K562 (cell line): Measurements from ENCODE around the gene GOLPH3L. TPM values are rescaled to one million over a fixed set of nuclear protein-coding genes. Genes with fewer than 3 reads are reported as not detected.

Experiments
- ADNP ChIP-seq: fragments of 200-800 bp; sonication (Bioruptor generic); IDR thresholded peaks from 2 replicates; pipeline ENCODE4 v1.6.1; 2016; ENCODE audit warnings: missing genetic modification characterization, missing compliant biosample characterization
- FOS ChIP-seq: IDR thresholded peaks from 3 replicates; pipeline ENCODE4 v1.6.1; 2011; ENCODE audit not compliant: insufficient read length; ENCODE audit errors: extremely low read depth
- FOSL1 ChIP-seq: fragments of 200-800 bp; sonication (Bioruptor generic); conservative IDR thresholded peaks from 2 replicates; pipeline ENCODE4 v1.6.1; 2016; ENCODE audit warnings: missing genetic modification characterization, missing compliant biosample characterization
- GTF2E2 ChIP-seq: fragments of 200-800 bp; sonication (Bioruptor generic); IDR thresholded peaks from 2 replicates; pipeline ENCODE4 v1.6.1; 2016; ENCODE audit warnings: missing genetic modification characterization, missing compliant biosample characterization
- MIER1 ChIP-seq: fragments of 450-650 bp; IDR thresholded peaks from 2 replicates; pipeline ENCODE4 v1.6.1; 2016; ENCODE audit warnings: antibody characterized with exemption, mild to moderate bottlenecking, low read depth
- MYBL2 ChIP-seq, 2 experiments: fragments of 450-650 bp in 1 of 2; sonication (generic) in 1 of 2; formaldehyde crosslinking in 1 of 2; IDR thresholded peaks; 2 replicates each; pipeline versions ENCODE4 v1.6.1 to v1.8.1; 2017 to 2022; ENCODE audit warnings: borderline replicate concordance in 1 of 2, inconsistent platforms in 1 of 2, low read depth in 1 of 2, mild to moderate bottlenecking in 1 of 2, missing genetic modification reagents in 1 of 2, moderate library complexity in 1 of 2
- RAD21 ChIP-seq, 2 experiments: fragments of 250-450 bp in 1 of 2; fragments of 450-650 bp in 1 of 2; sonication (Bioruptor Pico) in 1 of 2; formaldehyde crosslinking in 1 of 2; IDR thresholded peaks in 1 of 2; conservative IDR thresholded peaks in 1 of 2; 2 replicates each; pipeline versions ENCODE4 v1.4.0 to v1.8.0; 2020 to 2022; ENCODE audit warnings: mild to moderate bottlenecking in 2 of 2, moderate library complexity in 1 of 2
- RBFOX2 ChIP-seq: fragments of 200-400 bp; formaldehyde crosslinking; IDR thresholded peaks from 2 replicates; pipeline ENCODE4 v1.6.1; 2017; ENCODE audit warnings: low read depth, mild to moderate bottlenecking, low read length, moderate library complexity
- ZFPM2 ChIP-seq: fragments of 250-450 bp; sonication (Bioruptor Pico); IDR thresholded peaks from 2 replicates; pipeline ENCODE4 v1.5.1; 2022; ENCODE audit warnings: mild to moderate bottlenecking
- ZNF175 ChIP-seq: fragments of 200-800 bp; sonication (Bioruptor generic); IDR thresholded peaks from 2 replicates; pipeline ENCODE4 v1.6.1; 2016; ENCODE audit warnings: low read depth, mild to moderate bottlenecking, missing genetic modification characterization, missing compliant biosample characterization
- ZNF23 ChIP-seq: fragments of 250-450 bp; sonication (Bioruptor Pico); IDR thresholded peaks from 2 replicates; pipeline ENCODE4 v1.4.0; 2020; ENCODE audit warnings: mild to moderate bottlenecking
- polyA plus RNA-seq, 8 experiments: library from polyadenylated mRNA; depleted of rRNA in 4 of 8; stranded (reverse) in 5 of 8; unstranded in 3 of 8; fragments of >200 nt; fragmentation: Nextera tagmentation in 2 of 8; fragmentation: Illumina TruSeq in 1 of 8; extraction: Ambion mirVana in 2 of 8; extraction: Trizol in 1 of 8; gene quantifications; 2 replicates each; pipeline versions ENCODE4 v1.2.1 to v1.2.3, GENCODE V29; 2011 to 2014; ENCODE audit warnings: inconsistent platforms in 1 of 8, missing spikeins in 1 of 8
- total RNA-seq, 7 experiments: library from RNA; depleted of rRNA in 6 of 7; stranded (reverse); fragments of >200 nt in 6 of 7; fragmentation: Illumina TruSeq in 2 of 7; extraction: Trizol in 2 of 7; gene quantifications; 2 replicates each; pipeline versions ENCODE4 v1.2.1 to v1.2.3, GENCODE V29; 2011 to 2021; ENCODE audit warnings: low replicate concordance in 1 of 7
- TF ChIP-seq, protein P1 (sequence below): sonication (generic); formaldehyde crosslinking; IDR thresholded peaks from 2 replicates; pipeline ENCODE4 v1.5.0; 2020; ENCODE audit warnings: missing genetic modification reagents

Gene GOLPH3L
- total and polyA plus RNA-seq, 9 of the 15 experiments (the other 6 are each of a cell fraction or from before 2014, with no cell fraction given): 8.1 to 42.1 (median 21.6) TPM

- no peak for TF ChIP-seq MYBL2 (IDR thresholded peaks at IDR 0.05; ENCODE audit: low read depth)
- no peak for TF ChIP-seq MYBL2 (CRISPR knock-in tag; IDR thresholded peaks at IDR 0.05; ENCODE audit: borderline replicate concordance)
- no peak for TF ChIP-seq ZNF175 (CRISPR knock-in tag)
- TF ChIP-seq MIER1: no peak
- no peak for TF ChIP-seq GTF2E2 (tag)
- no peak for TF ChIP-seq RAD21 (CRISPR knock-in tag; conservative IDR thresholded peaks at IDR 0.05 in 1 of 2, IDR thresholded peaks at IDR 0.05 in 1 of 2)
- no peak for TF ChIP-seq RBFOX2
- peak; percentile 39; the same call in 1 of the 2 replicates for TF ChIP-seq FOSL1 (tag)
- TF ChIP-seq ZNF23: no peak
- TF ChIP-seq, protein P1, sequence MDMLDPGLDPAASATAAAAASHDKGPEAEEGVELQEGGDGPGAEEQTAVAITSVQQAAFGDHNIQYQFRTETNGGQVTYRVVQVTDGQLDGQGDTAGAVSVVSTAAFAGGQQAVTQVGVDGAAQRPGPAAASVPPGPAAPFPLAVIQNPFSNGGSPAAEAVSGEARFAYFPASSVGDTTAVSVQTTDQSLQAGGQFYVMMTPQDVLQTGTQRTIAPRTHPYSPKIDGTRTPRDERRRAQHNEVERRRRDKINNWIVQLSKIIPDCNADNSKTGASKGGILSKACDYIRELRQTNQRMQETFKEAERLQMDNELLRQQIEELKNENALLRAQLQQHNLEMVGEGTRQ (CRISPR knock-in tag): no peak
- no peak for TF ChIP-seq ZFPM2 (CRISPR knock-in tag)
- 0 out of 2 replicates have a peak, but pooled peaks have one; percentile 36 for TF ChIP-seq ADNP (tag)
- no peak for TF ChIP-seq FOS
- TF ChIP-seq, all 486 proteins: peak for 9
Measured at GRCh38 chr1:150695561-150695960, 1.4 kb downstream of the GOLPH3L start (continued).
